Pancreas (tissue), 10 donors: Measurements from ENCODE around the gene RRP12. TPM values are rescaled to one million over a fixed set of nuclear protein-coding genes. Genes with fewer than 3 reads are reported as not detected.
"Not testable (repeated sequence)": the region's sequence is repeated elsewhere in the genome, so short reads cannot be mapped to it uniquely, and the experiment has no call there.

Experiments used
- ATAC-seq, 4 donors: fragments of 200-7000 bp; cut with Tn5 transposase; one replicate each; pipeline versions ENCODE4 v1.8.0 to v1.9.1; 2020; ENCODE audit warnings: mild to moderate bottlenecking in 4 of 4, moderate library complexity in 4 of 4
- DNase-seq, 6 donors: peaks; one replicate each; pipeline ENCODE4 v3.0.0-alpha.2; 2020
- FAIRE-seq: peaks from 2 replicates; lab custom pipeline; 2012; peaks lifted over from hg19 to GRCh38; lab: Jason Lieb, UNC
- H3K27ac ChIP-seq, 4 donors: fragments of 200-600 bp; sonication (generic); 1 replicate in 3 of 4; 2 replicates in 1 of 4; pipeline versions ENCODE4 v1.5.0 to v1.8.0; 2020
- H3K27me3 ChIP-seq, 4 donors: fragments of 200-600 bp; one replicate each; pipeline ENCODE4 v1.8.0; 2021
- H3K36me3 ChIP-seq, 3 donors: fragments of 200-600 bp; sonication (generic) in 1 of 3; one replicate each; pipeline versions ENCODE4 v1.5.0 to v1.8.0; 2020 to 2021
- H3K4me1 ChIP-seq, 3 donors: fragments of 200-600 bp; one replicate each; pipeline ENCODE4 v1.8.0; 2021
- H3K4me3 ChIP-seq, 4 donors: fragments of 200-600 bp; sonication (generic) in 2 of 4; one replicate each; pipeline versions ENCODE4 v1.5.0 to v1.8.0; 2020 to 2021
- H3K9me3 ChIP-seq, 4 donors: fragments of 200-600 bp; one replicate each; pipeline ENCODE4 v1.8.0; 2021
- CTCF ChIP-seq, 4 donors: fragments of 200-600 bp; sonication (generic) in 3 of 4; IDR thresholded peaks; one replicate each; pipeline versions ENCODE4 v1.5.0 to v1.8.0; 2021; ENCODE audit warnings: antibody characterized with exemption in 4 of 4
- WGBS, 2 donors: extraction: QIAGEN DNeasy Blood & Tissue Kit; methylation state at CpG; one replicate each; pipeline ENCODE4 v1.1.7; 2013; 5-methylcytosine and 5-hydroxymethylcytosine counted together
- intact Hi-C, 3 donors: fragments of 100-400 bp; cut with DNase I; formaldehyde crosslinking; loops; one replicate each; pipeline versions ENCODE4 v1.11.1 to v1.14.2; 2022
- polyA plus RNA-seq, 2 donors: library from polyadenylated mRNA; stranded (reverse); fragments of 200-250 nt; gene quantifications; one replicate each; pipeline ENCODE4 v1.2.3, GENCODE V29; 2013
- total RNA-seq, 6 donors: library from RNA; stranded (reverse); fragmentation: NEBNext Ultra II Directional in 4 of 6; extraction: Animal tissue kit (Norgen Biotek cat#: 25700) in 4 of 6; gene quantifications; one replicate each; pipeline versions ENCODE4 v1.2.1 to v1.2.4, GENCODE V29; 2021 to 2023
- donor health status: healthy with polysubstance abuse.
- donor health status: DM: no; HTN: no; CAD: no; lungs with moderate emphysema.
- donor health status: DM: no; HTN: no; CAD: no.
- donor health status: control.
- donor health status: control.
- donor health status: Bipolar disorder and iron deficiency.
- donor health status: DM: yes; HTN: yes; CAD: no.
- donor health status: DM: no; HTN: no; CAD: no.
- donor health status: DM: no; HTN: no; CAD: no.
- donor health status: DM: yes; HTN: yes; CAD: no.

Gene RRP12
- total and polyA plus RNA-seq, 8 donors = 22.3 to 44.9 (median 28.1) TPM

GRCh38 chr10:97408496-97408992 is 7.4 kb upstream of the RRP12 start:
- DNase-seq (no peak), ATAC-seq (peak in 1 of 4 donors; percentile 10), FAIRE-seq (no peak)
- no peaks in the 10 kb centered on the region for H3K27me3 ChIP-seq
- no peak overlapping the region for H3K27ac ChIP-seq
- H3K4me1 ChIP-seq = peaks cover 0 to 4% (median 0%) of the 10 kb centered on the region in 3 donors
- TF ChIP-seq CTCF (IDR thresholded peaks at IDR 0.05) = no peak
- no peaks in the 10 kb centered on the region for H3K36me3 ChIP-seq
- H3K4me3 ChIP-seq = no peak overlapping the region
- 59 to 63% methylated on average over 10 of the region's 10 CpGs for whole genome bisulfite sequencing, 2 donors
- intact Hi-C loops = no loop called here
- no peaks in the 10 kb centered on the region for H3K9me3 ChIP-seq

- Histone ChIP-seq H3K27me3 (no peaks in the 10 kb centered on the region), H3K36me3 (no peaks in the 10 kb centered on the region), H3K9me3 (no peaks in the 10 kb centered on the region), H3K4me1 (peaks cover 0 to 4% (median 0%) of the 10 kb centered on the region in 3 donors), H3K4me3 (no peak overlapping the region), H3K27ac (no peak overlapping the region)
- intact Hi-C loops = no loop called here
- ATAC-seq (no peak), FAIRE-seq (no peak), DNase-seq (no peak)
- 72% methylated on average over 2 of the region's 2 CpGs for WGBS, 2 donors
- TF ChIP-seq CTCF (IDR thresholded peaks at IDR 0.05) = no peak
Observed at GRCh38 chr10:97407952-97408248, 6.8 kb upstream of the RRP12 start.

GRCh38 chr10:97407211-97407951 is 6.2 kb upstream of the RRP12 start:
- intact Hi-C loops = no loop called here
- H3K4me3 ChIP-seq = peak overlapping the region in 1 of 4 donors; percentile 22
- TF ChIP-seq CTCF (IDR thresholded peaks at IDR 0.05) = peak; percentile 64 to 81 (median 78)
- DNase-seq (peak in 3 of 6 donors; percentile 46 to 57 (median 48)), FAIRE-seq (no peak), ATAC-seq (peak; percentile 90 to 97 (median 96))
- 2 to 4% methylated on average over 10 of the region's 10 CpGs for WGBS, 2 donors
- H3K27me3 ChIP-seq = no peaks in the 10 kb centered on the region
- peaks cover 0 to 4% (median 0%) of the 10 kb centered on the region in 3 donors for H3K4me1 ChIP-seq
- no peaks in the 10 kb centered on the region for H3K9me3 ChIP-seq
- H3K36me3 ChIP-seq = no peaks in the 10 kb centered on the region
- peak overlapping the region in 1 of 4 donors; percentile 24 for H3K27ac ChIP-seq

- WGBS, 2 donors = 83 to 91% methylated on average over 7 of the region's 7 CpGs
- H3K36me3 ChIP-seq, H3K27me3 ChIP-seq, ATAC-seq, FAIRE-seq, intact Hi-C loops, H3K9me3 ChIP-seq, H3K4me3 ChIP-seq, H3K4me1 ChIP-seq, DNase-seq: not testable (repeated sequence)
- H3K27ac ChIP-seq = peak overlapping the region in 1 of 4 donors; percentile 24
Observed at GRCh38 chr10:97406483-97406882, 5.3 kb upstream of the RRP12 start.

GRCh38 chr10:97406064-97406463 is 4.9 kb upstream of the RRP12 start:
- no peaks in the 10 kb centered on the region for H3K36me3 ChIP-seq
- no peak for DNase-seq
- no peak for FAIRE-seq
- intact Hi-C loops = no loop called here
- TF ChIP-seq CTCF (IDR thresholded peaks at IDR 0.05) = no peak
- WGBS, 2 donors = 67 to 73% methylated on average over 3 of the region's 3 CpGs
- peaks cover 0 to 4% (median 0%) of the 10 kb centered on the region in 3 donors for H3K4me1 ChIP-seq
- ATAC-seq = peak in 1 of 4 donors; percentile 2
- H3K27me3 ChIP-seq = no peaks in the 10 kb centered on the region
- no peaks in the 10 kb centered on the region for H3K9me3 ChIP-seq
- H3K4me3 ChIP-seq = no peak overlapping the region
- H3K27ac ChIP-seq = peak overlapping the region in 1 of 4 donors; percentile 24
